ENCODE data around the gene ADD1.

Gene ADD1

DNA sequence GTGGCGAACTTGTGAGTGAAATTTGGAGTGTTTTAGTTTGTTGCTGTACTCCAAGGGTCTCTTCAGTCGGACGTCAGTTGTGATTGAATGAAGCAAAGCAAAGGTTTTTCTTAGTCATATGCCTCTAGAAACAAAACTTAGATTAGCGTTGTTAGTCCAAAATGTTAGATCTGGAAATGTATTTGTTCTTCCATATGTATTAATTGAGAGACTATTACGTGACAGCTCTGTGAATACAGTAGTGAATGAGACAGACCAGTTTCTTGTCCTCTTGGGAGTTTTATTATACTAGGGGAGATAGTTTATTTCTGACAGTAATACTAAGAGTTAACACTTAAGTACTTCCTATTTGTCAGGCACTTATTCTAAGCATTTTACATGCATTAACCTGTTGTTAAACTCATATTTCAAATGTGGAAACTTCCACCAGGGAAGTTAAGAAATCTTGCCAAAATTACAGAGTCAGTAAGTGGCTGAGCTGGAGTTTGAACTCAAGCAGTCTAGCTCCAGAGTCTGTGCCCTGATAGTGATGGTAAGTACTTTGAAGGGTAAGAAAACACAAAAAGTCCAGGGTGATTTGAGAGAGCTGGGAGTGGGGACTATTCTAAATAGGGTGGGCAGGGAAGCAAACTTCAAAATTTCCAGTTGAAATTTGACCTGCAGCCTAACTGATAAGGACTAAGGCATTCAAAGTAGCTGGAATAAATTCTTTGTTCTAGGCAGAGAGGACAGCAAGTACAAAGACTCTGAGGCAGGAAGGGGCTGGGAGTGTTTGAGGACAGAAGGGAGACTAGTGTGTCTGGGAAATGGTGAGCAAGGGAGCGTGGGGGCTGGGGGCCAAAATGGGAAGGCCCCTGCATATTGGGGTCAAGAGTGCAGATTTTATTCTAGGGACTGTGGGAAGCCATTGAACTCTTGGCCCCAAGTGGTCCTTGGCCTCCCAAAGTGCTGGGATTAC is 17.0 kb downstream of the ADD1 start:
- no peak for DNase-seq (ENCODE audit: low spot score)

DNA sequence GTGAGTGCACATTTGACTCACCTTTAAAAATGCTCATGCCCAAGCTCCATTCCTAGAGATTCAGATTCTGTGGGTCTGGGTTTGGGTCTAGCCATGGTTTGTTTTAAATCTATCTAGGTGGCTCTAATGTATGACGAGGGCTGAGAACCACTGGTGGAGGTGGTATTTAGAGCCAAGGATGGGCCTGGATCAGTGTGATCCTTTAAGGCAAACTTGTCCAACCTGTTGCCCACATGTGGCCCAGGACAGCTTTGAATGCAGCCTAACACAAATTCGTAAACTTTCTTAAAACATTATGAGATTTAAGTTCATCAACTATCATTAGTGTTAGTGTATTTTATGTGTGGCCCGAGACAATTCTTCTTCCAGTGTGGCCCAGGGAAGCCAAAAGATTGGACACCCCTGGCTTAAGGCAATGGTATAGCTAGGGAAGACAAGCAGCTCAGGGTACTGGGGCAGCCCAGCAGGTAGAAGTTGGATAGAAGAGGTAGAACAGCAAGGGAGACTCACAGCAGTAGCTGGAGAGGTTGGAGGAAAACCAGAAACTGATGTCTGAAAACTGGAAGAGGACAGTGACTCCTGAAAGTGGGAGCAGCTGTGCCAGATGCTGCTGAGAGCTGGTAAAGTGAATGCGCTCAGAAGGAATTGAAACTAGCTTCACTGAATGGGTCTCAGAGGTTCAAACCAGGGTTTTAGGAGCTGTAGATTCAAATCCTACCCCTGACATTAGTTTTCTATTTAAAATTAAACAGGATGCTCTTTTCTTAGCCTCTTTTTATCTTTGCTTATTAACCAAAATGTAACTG is 18.2 kb downstream of the ADD1 start:
- no peak for DNase-seq (ENCODE audit: low spot score)

DNA sequence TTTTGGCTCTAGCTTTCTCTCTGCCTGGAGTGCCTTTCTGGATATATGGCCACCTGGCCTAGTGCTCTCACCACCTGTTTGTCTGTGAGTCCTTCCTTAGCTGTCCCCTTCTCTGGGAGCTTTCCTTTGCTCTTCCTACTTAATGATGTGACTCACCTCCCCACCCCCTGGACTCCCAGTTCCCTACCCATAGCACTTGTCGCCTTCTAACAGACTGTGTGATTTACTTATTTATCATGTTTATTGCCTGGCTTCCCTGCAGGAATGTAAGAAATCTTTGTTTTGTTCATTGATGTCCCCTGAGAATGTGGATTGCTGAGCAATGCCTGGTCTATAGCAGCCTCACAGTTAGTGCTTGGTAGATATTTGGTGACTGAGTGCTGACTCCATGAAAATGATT is 18.9 kb downstream of the ADD1 start:
- peak; percentile 66 for DNase-seq (ENCODE audit: low spot score)

DNA sequence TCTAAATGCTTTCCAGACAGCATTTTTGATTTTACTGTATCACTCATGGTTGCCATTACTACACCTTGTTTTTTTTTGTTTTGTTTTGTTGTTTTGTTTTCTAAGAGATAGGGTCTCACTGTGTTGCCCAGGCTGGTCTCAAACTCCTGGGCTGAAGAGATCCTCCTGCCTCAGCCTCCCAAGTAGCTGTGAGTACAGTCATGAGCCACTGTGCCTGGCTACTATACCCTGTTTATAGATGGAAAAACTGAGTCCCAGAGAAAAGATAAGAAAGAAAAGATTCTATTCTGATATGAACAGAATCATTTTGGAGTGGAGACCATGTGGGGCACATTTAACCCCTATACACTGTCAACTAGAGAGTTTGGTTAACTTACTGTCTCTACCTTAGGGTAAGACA is 20.0 kb downstream of the ADD1 start:
- no peak for DNase-seq (ENCODE audit: low spot score)

DNA sequence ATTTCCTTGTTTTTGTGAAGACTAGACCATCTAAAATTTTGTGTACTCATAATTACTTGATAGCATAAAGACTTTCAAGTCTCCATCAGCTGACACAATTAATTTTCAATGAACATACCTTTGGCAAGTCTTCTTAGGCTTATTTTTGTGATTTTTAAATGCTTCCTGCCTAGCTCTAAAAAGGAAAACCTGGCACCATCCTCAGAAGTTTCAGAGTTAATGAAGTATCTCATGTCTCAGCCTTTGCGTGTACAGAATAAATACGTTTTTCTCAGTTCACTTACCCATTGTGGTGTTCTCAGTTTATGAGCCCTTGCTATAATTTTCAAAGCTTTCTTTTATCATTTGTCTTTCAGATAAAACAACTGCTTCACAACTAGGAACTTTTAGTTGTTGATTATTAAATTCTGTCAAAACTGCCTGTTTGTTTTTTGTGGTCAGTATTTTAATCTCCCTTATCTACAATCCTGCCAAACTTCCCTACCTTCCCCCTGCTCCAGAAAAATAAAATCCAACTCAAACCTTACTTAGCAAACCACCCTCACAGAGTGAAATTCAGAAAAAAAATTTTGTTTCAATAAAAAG is 21.6 kb downstream of the ADD1 start:
- DNase-seq (ENCODE audit: low spot score): no peak

DNA sequence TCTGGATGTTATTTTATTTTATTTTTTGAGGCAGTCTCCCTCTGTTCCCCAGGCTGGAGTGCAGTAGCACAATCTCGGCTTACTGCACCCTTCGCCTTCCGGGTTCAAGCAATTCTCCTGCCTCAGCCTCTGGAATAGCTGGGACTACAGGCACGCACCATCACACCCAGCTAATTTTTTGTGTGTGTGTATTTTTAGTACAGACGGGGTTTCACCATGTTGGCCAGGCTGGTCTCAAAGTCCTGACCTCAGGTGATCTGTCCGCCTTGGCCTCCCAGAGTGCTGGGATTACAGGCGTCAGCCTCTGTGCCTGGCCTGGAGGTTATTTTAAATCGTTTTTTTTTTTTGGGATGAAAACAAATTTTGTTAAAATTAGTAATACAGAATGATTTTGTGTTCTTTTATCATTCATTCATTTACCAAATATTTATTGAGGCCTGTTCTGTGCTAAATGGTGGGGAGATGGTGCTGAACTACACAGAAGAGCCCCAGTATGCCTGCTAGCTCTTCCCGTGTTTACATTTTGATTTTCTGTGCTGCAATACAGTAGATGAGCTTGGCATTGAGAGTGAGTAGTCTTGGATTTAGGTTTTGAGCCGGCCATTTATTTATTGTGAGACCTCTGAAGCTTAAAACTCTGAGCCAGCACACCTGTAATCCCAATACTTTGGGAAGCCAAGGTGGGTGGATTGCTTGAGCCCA is 22.7 kb downstream of the ADD1 start:
- no peak for DNase-seq (ENCODE audit: low spot score)

DNA sequence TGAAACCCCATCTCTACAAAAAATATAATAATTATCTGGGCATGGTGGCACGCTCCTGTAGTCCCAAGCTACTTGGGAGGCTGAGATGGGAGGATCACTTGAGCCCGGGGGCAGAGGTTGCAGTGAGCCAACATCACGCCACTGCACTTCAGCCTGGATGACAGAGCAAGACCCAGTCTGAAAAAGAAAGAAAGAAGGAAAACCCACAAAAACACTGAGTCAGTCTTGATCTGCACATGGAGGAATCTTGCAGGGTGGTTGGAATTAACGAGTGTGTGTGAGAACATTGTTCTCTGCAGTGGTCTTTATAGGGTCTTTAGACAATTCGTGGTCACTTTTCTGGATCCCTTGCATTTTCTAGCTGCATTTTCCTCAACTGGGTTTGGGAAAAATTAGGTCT is 23.2 kb downstream of the ADD1 start:
- no peak for DNase-seq (ENCODE audit: low spot score)

DNA sequence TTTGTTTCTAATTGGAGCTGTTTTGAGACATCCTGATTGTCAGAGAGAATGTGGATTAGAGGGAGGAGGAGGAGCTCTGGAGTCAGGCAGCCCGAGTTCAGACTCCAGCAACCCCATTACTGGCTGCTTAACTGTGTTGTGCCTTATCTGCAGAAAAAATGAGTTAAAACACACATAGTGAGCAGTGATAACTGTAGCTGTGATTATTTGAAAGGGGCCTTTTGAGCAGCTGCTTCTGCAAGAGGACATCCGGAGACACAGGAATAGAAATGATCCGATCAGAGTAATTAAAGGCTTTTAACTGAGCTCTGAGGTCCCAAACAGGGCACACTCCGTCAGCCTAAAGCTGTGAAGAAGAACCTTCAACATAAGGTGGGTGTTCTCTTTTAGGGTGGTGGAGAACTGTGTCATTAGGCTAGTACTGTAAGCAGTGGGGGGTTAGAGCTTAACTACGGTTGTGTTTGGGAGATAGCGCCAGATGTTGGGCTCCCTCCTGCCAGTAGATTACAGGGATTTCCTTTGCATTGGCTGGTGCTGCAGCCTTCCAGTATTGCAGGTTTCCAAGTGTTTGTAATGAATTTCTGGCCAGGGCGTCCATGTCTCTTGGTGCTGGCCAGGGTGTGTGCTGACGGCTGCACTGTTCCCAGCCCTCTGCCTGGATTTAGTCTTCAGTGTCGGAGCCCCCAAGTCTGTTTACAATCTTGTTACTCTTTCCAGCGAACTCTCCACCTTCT is 24.3 kb downstream of the ADD1 start:
- DNase-seq (ENCODE audit: low spot score): no peak

DNA sequence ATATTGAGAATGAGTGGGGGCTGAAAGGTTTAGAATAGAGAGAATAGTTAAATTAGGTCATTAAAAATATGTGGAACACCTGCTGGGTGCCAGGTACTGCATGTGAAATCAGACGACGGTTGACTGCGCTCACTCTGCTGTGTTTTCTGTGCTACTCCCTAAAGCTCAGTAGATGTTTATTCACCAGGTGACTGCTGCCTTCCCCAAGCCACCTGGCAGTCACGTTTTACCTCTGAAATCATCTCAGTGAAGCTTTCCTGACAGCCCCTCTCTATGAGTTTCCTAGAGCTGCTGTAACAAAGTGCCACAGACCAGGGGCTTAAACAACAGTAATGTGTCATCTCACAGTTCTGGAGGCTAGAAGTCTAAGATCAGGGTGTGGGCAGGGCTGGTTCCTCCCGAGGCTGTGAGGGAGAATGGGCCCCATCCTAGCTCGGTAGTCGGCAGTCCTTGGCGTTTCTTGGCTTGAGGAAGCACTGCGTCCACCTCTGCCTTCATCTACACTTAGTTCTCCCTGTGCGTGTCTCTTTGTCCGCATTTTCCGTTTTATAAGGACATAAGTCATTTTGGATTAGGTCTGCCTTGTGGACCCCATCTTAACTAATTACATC is 25.3 kb downstream of the ADD1 start:
- DNase-seq (ENCODE audit: low spot score): no peak

DNA sequence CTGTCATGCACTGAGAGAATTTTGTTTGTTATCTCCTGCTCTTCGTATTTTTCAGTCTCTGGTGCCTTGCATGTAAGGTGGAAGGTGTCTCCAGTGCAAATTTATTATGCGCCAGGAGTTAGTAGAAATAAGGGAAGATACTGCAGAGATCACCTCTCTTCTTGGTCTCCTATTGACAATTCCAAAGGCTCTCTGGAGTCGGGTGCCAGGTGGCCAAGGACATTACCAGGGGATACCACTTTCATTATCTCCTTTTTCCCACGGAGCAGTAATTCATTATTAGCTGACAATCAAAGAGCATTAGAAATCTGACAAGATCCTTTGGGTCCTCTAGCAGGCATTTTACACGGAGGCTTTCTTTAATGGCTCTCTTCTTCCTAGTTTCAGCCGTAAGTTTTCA is 26.0 kb downstream of the ADD1 start:
- DNase-seq (ENCODE audit: low spot score): no peak

DNA sequence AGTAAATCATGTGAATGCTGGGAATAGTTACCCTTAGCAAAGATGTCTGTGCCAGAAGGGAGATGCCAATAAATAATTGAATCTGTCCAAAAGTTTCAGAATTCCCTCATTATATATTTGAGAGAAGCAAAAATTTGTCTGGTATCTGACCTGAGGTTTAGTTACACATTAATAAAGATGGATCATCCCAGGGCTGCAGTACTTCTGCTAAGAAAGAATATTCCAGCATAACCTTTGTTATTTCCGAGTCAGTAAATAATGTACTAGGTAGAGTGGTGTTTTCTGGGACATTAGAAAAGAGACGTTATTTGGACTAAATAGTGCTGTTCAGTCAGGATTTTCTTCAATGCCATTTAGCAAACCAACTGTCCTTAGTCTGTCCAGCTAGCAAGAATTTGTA is 26.4 kb downstream of the ADD1 start:
- no peak for DNase-seq (ENCODE audit: low spot score)

DNA sequence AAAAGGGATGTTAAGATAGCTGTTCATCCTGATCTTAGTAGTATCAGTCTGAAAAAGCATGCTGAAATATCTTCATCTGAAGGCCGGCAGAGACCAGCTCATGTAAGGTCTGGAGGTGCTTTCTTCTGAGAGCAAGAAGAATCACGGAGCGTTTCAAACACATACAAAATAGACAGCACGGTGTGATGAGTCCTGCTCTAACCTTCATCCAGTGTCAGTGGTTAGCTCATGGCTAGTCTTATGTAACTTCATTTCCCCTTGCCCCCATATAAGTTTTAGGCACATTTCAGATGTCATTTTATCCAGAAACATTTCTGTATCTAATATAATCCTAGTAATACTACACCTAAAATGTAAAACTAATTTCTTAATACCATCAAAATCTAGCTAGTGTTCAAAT is 27.8 kb downstream of the ADD1 start:
- no peak for DNase-seq (ENCODE audit: low spot score)

DNA sequence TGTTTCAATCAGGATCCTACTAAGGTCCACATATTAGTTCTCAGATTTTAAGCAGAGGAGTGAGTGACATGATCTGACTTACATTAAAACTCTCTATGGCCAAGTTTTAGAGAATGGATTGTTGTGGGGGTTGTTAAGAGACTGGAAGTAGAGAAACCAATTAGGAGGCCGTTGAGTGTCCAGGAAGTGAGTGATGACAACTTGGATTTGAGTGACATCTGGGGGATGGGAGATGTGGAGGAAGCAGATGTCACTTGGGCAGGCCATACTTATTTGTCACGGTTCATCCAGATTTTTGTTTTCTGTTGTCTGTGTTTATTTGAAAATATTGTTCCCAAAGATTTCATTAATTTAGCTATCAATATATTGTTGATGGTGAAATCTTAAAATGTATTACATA is 28.3 kb downstream of the ADD1 start:
- DNase-seq (ENCODE audit: low spot score): no peak

DNA sequence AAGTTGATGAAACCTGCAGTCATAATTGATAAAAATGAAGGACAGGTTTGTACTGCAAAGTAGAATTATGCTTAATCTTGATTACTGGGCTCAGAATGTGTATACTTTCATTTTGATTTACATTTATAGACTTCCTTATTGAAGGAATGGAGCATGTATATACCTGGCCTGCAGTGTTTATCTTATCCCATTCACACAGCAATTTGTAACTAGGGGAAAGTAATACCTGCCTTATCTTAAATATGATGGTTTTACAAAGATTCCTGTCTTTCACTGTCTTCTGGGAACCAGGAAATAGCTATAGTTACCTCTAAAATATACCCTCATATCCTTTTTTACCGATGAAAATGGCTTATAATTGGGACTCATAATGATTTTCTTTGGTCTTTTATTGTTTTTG is 29.7 kb downstream of the ADD1 start:
- peak; percentile 23 for DNase-seq (ENCODE audit: low spot score)

DNA sequence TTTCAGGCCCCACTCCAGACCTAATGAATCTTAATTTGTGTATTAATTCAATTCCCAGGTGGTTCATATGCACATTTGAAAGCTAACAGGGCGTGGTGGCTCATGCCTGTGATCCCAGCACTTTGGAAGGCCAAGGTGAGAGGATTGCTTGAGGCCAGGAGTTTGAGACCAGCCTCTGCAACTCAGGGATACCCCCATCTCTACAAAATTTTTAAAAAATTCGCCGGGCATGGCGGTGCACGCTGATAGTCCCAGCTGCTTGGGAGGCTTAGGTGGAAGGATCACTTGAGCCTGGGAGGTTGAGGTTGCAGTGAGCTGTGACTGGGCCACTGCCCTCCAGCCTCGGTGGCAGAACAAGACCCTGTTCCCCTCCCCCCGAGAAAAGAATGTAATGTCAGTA is 31.2 kb downstream of the ADD1 start:
- no peak for DNase-seq (ENCODE audit: low spot score)

DNA sequence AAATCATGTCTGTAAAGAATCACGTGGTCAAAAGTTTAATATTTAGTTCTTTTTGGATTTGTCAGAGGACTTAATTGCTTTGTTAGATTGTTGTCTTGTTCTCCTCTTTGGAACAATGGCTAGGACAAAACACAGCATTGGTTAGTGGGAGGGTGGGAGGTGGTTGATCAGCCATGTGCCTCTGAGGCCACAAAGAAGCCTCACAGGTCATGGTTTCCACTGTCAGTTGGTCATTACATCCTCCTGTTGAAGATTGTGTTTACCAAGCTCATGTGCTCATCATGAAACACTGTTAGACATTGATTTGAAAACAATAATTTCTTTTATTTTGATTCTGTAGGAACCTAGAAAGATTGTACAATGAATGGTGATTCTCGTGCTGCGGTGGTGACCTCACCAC is 31.9 kb downstream of the ADD1 start:
- no peak for DNase-seq (ENCODE audit: low spot score)

DNA sequence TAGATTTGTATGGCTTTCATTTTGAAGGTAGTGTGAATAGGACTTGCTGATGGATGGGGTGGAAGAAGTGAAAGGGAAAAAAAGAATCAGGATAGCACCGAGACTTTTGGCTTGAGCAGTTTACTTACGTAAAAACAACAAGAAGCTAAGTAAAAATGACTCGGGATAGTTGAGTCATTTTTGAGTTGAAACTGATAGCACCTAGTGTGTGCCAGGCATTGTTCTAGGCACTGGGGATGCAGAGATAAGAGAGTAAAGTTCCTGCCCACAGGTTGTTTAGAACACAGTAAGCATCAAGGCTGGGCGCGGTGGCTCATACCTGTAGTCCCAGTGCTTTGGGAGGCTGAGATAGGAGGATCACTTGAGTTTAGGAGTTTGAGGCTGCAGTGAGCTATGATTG is 34.7 kb downstream of the ADD1 start:
- no peak for DNase-seq (ENCODE audit: low spot score)

DNA sequence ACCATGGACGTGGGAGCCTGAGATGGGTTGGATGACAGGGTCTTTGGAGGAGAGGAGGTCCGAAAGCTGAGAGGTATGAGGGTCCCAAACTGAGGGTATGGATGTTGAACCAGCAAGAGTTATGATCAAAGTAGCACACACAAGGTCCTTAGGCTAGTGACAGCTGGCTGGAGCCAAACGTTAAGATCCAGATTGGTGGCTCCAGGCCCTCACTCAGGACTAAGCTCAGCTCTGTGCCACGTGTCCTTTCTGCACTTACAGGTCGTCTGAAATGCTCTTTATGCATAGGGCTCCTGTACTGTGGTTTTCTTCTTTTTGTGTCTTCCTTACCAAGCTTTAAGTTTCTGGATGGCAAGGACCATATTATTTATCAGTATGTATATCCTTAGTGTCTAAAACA is 35.4 kb downstream of the ADD1 start:
- no peak for DNase-seq (ENCODE audit: low spot score)

DNA sequence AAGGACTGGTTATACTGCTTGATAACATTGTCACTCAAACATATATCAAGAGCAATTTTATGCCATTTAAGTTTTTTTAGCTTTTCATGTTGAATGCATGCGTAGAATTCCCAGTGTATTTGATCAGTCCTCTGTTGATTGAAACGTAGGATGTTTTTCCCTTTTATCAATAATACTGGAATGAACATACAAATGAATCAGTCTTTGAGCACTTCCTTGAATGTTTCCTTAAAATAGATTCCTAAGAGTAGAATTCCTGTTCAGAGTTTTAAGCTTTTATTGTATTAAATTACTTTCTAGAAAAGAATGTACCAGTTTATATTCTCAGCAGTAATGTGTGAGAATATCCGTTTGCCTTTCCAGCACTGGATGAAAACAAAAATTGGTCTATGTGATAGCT is 37.8 kb downstream of the ADD1 start:
- DNase-seq (ENCODE audit: low spot score): no peak

DNA sequence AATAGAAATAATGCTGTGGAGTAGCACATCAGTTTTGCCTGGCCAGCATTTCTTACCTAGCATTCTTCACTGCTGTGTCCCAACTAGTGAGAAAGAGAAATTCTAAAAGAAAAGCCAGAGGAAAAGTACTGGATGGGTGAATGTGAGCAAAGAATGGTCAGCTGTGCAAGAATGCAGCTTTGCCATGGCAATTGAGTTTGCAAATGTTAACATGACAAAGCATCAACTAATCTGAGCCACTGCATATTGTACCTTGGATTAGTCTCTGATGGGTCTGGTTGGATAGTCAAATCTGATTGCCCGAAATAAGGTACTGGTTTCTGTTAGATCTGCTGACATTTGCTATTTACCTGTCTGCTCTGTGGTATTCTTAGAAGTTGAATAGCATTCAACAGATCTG is 38.7 kb downstream of the ADD1 start:
- DNase-seq (ENCODE audit: low spot score): no peak

DNA sequence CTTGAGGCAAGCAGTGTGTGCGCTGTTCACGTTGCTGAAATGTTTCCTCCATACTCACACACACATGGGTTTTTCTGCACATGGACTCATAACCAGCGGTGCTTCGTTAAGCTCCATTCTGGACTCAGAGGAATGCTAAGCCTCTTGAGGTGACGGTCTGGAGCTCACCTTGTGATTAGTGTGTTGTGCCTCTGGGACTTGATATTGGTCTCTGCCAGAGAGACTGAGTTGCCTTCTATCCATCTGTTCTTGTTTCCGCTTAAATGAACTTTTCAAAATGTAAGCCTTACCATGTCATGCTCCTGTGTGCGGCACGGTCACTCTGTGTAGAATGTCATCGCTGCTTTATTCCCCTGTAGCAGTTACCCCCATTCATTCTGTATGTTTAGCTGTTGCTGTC is 42.5 kb downstream of the ADD1 start:
- DNase-seq (ENCODE audit: low spot score): no peak

Data from LoVo (cell line).